ENCODE measurements around the gene CACNA2D2.
A peak's percentile ranks its signal among the peaks of the same experiment; 100 is the strongest.

CACNA2D2 gene

GRCh38 chr3:50319181-50319893, 184.1 kb downstream of the CACNA2D2 start (continued):
- TF ChIP-seq ZNF692 (tag by site-specific recombination; IDR thresholded peaks at IDR 0.05) = no peak
- no peak for TF ChIP-seq ZNF366 (tag by site-specific recombination; conservative IDR thresholded peaks at IDR 0.05)
- TF ChIP-seq ZNF529 (tag by site-specific recombination; IDR thresholded peaks at IDR 0.05; ENCODE audit: insufficient replicate concordance) = no peak
- TF ChIP-seq CTCF (tag by site-specific recombination; IDR thresholded peaks at IDR 0.05) = no peak

GRCh38 chr3:50318615-50319014, 184.8 kb downstream of the CACNA2D2 start:
- Histone ChIP-seq H3K36me3 (ENCODE audit: control insufficient read depth in 2 of 2, insufficient read depth in 1 of 2, low read length in 2 of 2) (peaks cover 0 to 41% of the 10 kb centered on the region in 2 experiments; a peak in 1 of 3 replicates), H3K27ac (ENCODE audit: extremely low read depth, low read depth, low read length) (no peak overlapping the region), H3K4me1 (ENCODE audit: control insufficient read depth, insufficient read depth, low read length) (peaks cover 7% of the 10 kb centered on the region; the same call in 1 of the 2 replicates), H3K4me3 (ENCODE audit: low read depth, low read length) (no peak overlapping the region), H3K9me3 (ENCODE audit: control insufficient read depth, insufficient read depth, low read depth, low read length) (no peaks in the 10 kb centered on the region)
- no peak for TF ChIP-seq KLF10 (tag by site-specific recombination; IDR thresholded peaks at IDR 0.05)
- no peak for TF ChIP-seq ZNF211 (tag by site-specific recombination; IDR thresholded peaks at IDR 0.05; ENCODE audit: low read depth)
- no peak for TF ChIP-seq ZXDB (tag by site-specific recombination; IDR thresholded peaks at IDR 0.05)
- TF ChIP-seq ZNF645 (tag by site-specific recombination; IDR thresholded peaks at IDR 0.05) = no peak
- no peak for TF ChIP-seq SETDB1 (IDR thresholded peaks at IDR 0.05; ENCODE audit: insufficient read length, low read length)
- ChIA-PET CTCF (interaction anchor here (0.6 to 1.2 kb wide), 2 partner anchors 44 to 779 kb away, joined by 3 read pairs; no protein-coding TSS in a partner anchor), POLR2A (interaction anchor here (2.7 to 3.6 kb wide), 2 partner anchors 18 to 27 kb away, joined by 12 read pairs; partner anchors contain the start of gene IFRD2)

GRCh38 chr3:50318163-50318562, 185.3 kb downstream of the CACNA2D2 start:
- CTCF ChIA-PET = interaction anchor here (0.6 to 1.2 kb wide), 2 partner anchors 27 to 44 kb away, joined by 3 read pairs; no protein-coding TSS in a partner anchor
- Histone ChIP-seq H3K36me3 (ENCODE audit: control insufficient read depth in 2 of 2, insufficient read depth in 1 of 2, low read length in 2 of 2) (peaks cover 0 to 38% of the 10 kb centered on the region in 2 experiments; a peak in 1 of 3 replicates), H3K27ac (ENCODE audit: extremely low read depth, low read depth, low read length) (no peak overlapping the region), H3K4me3 (ENCODE audit: low read depth, low read length) (no peak overlapping the region), H3K4me1 (ENCODE audit: control insufficient read depth, insufficient read depth, low read length) (peaks cover 7% of the 10 kb centered on the region; the same call in 1 of the 2 replicates), H3K9me3 (ENCODE audit: control insufficient read depth, insufficient read depth, low read depth, low read length) (no peaks in the 10 kb centered on the region)
- TF ChIP-seq ZXDB (tag by site-specific recombination; IDR thresholded peaks at IDR 0.05) = no peak
- TF ChIP-seq ZNF140 (tag by site-specific recombination; IDR thresholded peaks at IDR 0.05) = no peak
- TF ChIP-seq ZNF311 (tag by site-specific recombination; IDR thresholded peaks at IDR 0.05; ENCODE audit: borderline replicate concordance) = no peak
- no peak for TF ChIP-seq ZNF280D (tag by site-specific recombination; IDR thresholded peaks at IDR 0.05)
- no peak for TF ChIP-seq ZNF654 (tag by site-specific recombination; IDR thresholded peaks at IDR 0.05; ENCODE audit: low read depth)
- TF ChIP-seq GLIS1 (tag by site-specific recombination; IDR thresholded peaks at IDR 0.05) = 0 out of 2 replicates have a peak, but pooled peaks have one; percentile 5
- TF ChIP-seq ZNF701 (tag by site-specific recombination; IDR thresholded peaks at IDR 0.05) = no peak
- no peak for TF ChIP-seq ZBTB10 (tag by site-specific recombination; IDR thresholded peaks at IDR 0.05)
- POLR2A ChIA-PET = interaction anchor here (1.6 to 3.6 kb wide), 4 partner anchors 10 to 26 kb away, joined by 8 to 12 read pairs (median 12); partner anchors contain the start of genes HYAL3, IFRD2, NAA80 and TUSC2

Measured in HEK293 (cell line).